Measurements from ENCODE around the gene ZNF277.
"Not testable (repeated sequence)": the region's sequence is repeated elsewhere in the genome, so short reads cannot be mapped to it uniquely, and the experiment has no call there.

Gene ZNF277

GRCh38 chr7:112385516-112385915 is 179.0 kb downstream of the ZNF277 start:
- in situ Hi-C loops (cut with MboI; ENCODE audit: low sequenced_read_pairs): no loop called here

- in situ Hi-C loops (cut with MboI; ENCODE audit: low sequenced_read_pairs): no loop called here
Measured at GRCh38 chr7:112386619-112387018, 180.1 kb downstream of the ZNF277 start.

DNA sequence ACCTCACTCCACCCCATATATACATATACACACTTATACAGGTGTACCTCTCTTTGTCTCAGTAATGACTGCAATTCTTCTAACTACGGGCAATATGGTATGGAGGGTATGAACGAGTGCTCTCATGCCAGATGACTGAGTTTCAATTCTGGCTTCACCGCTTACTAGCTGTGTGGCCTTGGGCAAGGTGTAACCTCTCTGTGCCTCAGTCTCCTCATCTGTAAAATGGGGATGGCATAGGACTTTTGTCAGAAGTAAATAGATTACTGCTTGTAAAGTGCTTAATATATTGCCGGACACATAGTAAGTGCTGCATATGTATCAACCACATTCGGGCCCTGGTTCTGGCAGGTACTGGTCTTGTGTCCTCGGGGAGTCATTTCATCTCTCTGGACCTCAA is 183.7 kb downstream of the ZNF277 start:
- in situ Hi-C loops (cut with MboI; ENCODE audit: low sequenced_read_pairs): no loop called here

GRCh38 chr7:112391079-112391821 is 184.8 kb downstream of the ZNF277 start:
- in situ Hi-C loops (cut with MboI; ENCODE audit: low sequenced_read_pairs): not testable (repeated sequence)

GRCh38 chr7:112391841-112392286 is 185.4 kb downstream of the ZNF277 start:
- in situ Hi-C loops (cut with MboI; ENCODE audit: low sequenced_read_pairs): not testable (repeated sequence)
